ENCODE results near the gene OSBP2. TPM values are rescaled to one million over a fixed set of nuclear protein-coding genes. Genes with fewer than 3 reads are reported as not detected.

The OSBP2 gene
- total RNA-seq, 2 donors from 2014 or later: 4.0 to 16.8 TPM

DNA sequence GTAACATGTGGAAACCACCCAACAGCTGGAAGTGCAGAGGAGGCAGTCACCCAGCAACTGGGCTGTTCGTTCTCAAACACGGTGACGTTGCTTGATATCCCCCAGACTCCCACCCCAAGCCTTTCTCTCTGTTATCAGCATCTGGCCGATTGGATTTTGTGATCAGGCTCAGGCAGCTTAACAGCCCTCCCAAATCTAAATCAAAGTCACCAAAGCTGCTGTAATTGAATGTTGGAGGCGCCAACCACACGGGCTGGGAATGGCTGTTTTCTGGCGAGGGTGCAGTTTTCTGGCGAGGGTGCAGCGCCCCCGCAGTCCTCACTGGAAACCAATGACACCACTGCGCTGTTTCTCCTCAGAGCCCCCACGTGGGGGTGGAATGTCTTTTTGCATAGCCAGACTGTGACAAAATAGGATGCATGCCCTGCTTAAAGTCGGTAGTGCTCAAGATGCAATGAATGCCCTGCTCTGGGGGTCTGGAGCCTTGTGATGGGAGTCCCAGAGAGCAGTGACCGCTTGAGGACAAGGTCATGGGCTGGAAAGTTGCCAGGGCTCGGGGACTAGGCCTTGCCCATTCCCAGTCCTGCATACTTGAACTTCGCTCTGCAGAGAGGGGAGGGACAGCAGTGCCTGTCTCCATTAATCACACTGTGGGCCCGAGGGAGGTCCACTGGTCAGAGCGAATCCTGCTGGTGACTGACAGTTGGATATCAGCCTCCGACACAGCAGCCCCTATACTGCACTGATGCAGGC lies 168.6 kb downstream of the OSBP2 start:
- H3K27ac ChIP-seq: no peak overlapping the region
- H3K9me3 ChIP-seq: no peaks in the 10 kb centered on the region
- no peaks in the 10 kb centered on the region for H3K36me3 ChIP-seq
- no peaks in the 10 kb centered on the region for H3K4me1 ChIP-seq
- TF ChIP-seq, protein P1, sequence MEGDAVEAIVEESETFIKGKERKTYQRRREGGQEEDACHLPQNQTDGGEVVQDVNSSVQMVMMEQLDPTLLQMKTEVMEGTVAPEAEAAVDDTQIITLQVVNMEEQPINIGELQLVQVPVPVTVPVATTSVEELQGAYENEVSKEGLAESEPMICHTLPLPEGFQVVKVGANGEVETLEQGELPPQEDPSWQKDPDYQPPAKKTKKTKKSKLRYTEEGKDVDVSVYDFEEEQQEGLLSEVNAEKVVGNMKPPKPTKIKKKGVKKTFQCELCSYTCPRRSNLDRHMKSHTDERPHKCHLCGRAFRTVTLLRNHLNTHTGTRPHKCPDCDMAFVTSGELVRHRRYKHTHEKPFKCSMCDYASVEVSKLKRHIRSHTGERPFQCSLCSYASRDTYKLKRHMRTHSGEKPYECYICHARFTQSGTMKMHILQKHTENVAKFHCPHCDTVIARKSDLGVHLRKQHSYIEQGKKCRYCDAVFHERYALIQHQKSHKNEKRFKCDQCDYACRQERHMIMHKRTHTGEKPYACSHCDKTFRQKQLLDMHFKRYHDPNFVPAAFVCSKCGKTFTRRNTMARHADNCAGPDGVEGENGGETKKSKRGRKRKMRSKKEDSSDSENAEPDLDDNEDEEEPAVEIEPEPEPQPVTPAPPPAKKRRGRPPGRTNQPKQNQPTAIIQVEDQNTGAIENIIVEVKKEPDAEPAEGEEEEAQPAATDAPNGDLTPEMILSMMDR (IDR thresholded peaks at IDR 0.05): no peak
- H3K27me3 ChIP-seq: no peaks in the 10 kb centered on the region
- H3K4me3 ChIP-seq: no peak overlapping the region
- no peak for DNase-seq (ENCODE audit: low spot score)

DNA sequence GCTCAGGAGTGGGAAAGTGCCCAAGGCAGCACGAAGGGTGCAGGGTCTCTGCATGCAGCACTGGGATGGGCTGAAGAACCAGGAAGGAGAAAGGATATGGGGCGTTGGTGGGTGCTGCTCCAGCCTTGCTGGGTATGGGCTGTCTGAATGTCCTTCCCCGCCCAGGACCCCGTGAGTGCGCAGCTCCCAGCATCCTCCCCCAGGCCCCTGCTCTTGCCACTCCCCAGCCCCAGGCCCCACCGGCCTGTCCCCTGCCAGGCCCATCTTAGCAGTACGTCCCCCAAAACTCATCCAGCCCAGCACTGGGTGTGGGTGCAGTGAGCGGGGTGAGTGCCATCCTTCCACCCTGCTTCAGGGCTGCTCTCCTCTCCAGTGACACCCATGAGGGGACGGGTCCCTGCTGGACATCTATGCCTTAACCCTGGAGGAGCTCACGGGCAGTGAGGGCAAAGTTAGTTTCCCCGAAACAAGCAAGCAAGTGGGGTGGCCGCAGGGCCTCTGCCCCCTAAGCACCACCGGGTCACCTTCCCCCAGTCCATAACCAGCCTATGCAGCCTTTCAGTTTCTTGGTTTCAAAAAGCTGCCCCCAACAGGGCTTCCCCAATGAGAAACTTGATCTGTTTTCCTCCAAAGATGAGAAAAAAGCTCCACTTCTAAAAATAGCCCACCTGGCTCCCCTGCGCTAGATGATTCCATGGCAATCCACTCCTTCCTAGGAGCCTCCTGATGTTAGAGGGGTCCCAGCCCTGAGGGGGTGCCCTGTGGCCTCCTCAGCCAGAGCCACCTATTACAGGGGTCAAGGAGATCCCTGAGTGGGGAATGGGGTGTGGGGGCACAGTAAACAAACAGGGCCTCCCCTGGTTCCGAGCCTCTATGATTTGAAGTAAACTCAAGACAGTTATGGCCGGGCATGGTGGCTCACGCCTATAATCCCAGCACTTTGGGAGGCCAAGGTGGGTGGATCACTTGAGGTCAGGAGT lies 170.1 kb downstream of the OSBP2 start:
- Histone ChIP-seq H3K4me1 (no peaks in the 10 kb centered on the region), H3K9me3 (no peaks in the 10 kb centered on the region), H3K4me3 (no peak overlapping the region), H3K27ac (no peak overlapping the region), H3K36me3 (no peaks in the 10 kb centered on the region), H3K27me3 (no peaks in the 10 kb centered on the region)
- DNase-seq (ENCODE audit: low spot score): no peak
- TF ChIP-seq, protein P1 (IDR thresholded peaks at IDR 0.05): no peak

DNA sequence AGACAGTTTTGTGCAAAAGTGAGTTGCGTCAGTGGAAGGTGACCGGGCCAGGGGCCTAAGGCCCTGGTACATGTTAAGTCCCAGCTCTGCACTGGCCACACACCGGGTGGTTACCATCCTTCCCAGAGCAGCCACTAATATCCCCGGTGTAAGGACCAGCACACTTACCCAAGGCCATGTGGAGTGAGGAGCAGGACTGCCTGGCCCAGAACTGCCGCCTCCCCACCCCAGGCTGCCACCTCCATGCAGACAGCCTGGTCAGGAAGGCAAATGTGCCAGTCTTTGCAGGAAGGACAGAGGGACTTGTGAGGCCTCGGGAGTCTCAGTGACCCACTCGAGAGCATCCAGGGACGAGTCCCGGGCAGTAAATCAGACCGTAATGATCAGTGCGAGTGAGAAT lies 171.0 kb downstream of the OSBP2 start:
- Histone ChIP-seq H3K4me1 (no peaks in the 10 kb centered on the region), H3K27me3 (no peaks in the 10 kb centered on the region), H3K27ac (no peak overlapping the region), H3K4me3 (no peak overlapping the region), H3K36me3 (no peaks in the 10 kb centered on the region), H3K9me3 (no peaks in the 10 kb centered on the region)
- TF ChIP-seq, protein P1 (IDR thresholded peaks at IDR 0.05): no peak
- DNase-seq (ENCODE audit: low spot score): no peak

DNA sequence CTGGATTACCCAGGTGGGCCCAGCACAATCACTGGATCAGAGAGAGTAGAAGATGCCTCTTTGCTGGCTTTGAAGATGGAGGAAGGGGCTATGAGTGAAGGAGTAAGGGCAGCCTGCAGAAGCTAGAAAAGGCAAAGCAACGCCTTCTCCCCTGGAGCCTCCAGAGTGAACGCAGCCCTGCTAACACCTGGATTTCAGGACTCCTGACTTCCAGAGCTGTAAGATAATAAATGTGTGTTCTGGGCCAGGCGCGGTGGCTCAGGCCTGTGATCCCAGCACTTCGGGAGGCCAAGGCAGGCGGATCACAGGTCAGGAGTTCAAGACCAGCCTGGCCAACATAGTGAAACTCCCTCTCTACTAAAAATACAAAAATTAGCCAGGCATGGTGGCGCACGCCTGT lies 171.5 kb downstream of the OSBP2 start:
- no peaks in the 10 kb centered on the region for H3K27me3 ChIP-seq
- TF ChIP-seq, protein P1 (IDR thresholded peaks at IDR 0.05): no peak
- no peaks in the 10 kb centered on the region for H3K9me3 ChIP-seq
- no peaks in the 10 kb centered on the region for H3K36me3 ChIP-seq
- no peak overlapping the region for H3K4me3 ChIP-seq
- H3K27ac ChIP-seq: no peak overlapping the region
- H3K4me1 ChIP-seq: no peaks in the 10 kb centered on the region
- no peak for DNase-seq (ENCODE audit: low spot score)

DNA sequence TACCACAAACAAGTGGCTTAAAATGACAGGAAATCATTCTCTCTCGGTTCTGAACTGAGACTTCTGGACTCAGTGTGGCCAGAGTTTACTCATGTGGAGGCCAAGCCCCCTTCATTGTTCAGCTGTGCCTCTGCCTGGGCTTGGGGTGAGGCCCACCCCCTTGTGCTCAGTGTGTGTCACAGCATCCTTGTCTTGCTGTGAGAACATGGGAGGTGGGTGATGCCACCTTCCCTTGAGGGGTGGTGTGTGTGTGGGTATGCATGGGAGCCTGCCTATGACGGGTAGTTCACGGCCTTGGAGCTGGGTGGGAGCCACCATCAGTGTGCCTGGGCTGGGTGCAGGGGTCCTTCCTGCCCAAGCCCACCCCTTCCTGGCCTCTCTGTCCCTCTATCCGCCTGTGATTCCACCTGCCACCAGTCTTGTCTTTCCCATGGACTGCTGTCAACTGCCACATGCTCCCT lies 172.2 kb downstream of the OSBP2 start:
- no peak overlapping the region for H3K27ac ChIP-seq
- no peaks in the 10 kb centered on the region for H3K4me1 ChIP-seq
- H3K9me3 ChIP-seq: no peaks in the 10 kb centered on the region
- no peaks in the 10 kb centered on the region for H3K36me3 ChIP-seq
- TF ChIP-seq, protein P1 (IDR thresholded peaks at IDR 0.05): no peak
- H3K27me3 ChIP-seq: no peaks in the 10 kb centered on the region
- DNase-seq (ENCODE audit: low spot score): no peak
- H3K4me3 ChIP-seq: no peak overlapping the region

Data from right atrium auricular region (tissue), 2 donors.